Liver (tissue), 9 donors: ENCODE measurements around the gene STK32C. TPM values are rescaled to one million over a fixed set of nuclear protein-coding genes. Genes with fewer than 3 reads are reported as not detected.

ENCODE experiments used
- DNase-seq: peaks from one replicate; pipeline ENCODE4 v3.0.0-alpha.2; 2017; ENCODE audit warnings: low spot score
- H3K27ac ChIP-seq, 2 donors: one replicate each; pipeline ENCODE4 v1.7.0; 2013; ENCODE audit warnings: inconsistent platforms in 2 of 2, low read length in 2 of 2, control low read depth in 1 of 2, low read depth in 1 of 2, mild to moderate bottlenecking in 1 of 2
- H3K27me3 ChIP-seq, 4 donors: one replicate each; pipeline versions ENCODE4 v1.6.1 to v1.7.0; 2013; ENCODE audit warnings: low read length in 3 of 4, inconsistent platforms in 1 of 4, mild to moderate bottlenecking in 1 of 4, moderate library complexity in 1 of 4; ENCODE audit not compliant: control insufficient read depth in 4 of 4, insufficient read depth in 4 of 4
- H3K36me3 ChIP-seq, 4 donors: one replicate each; pipeline versions ENCODE4 v1.6.1 to v1.7.0; 2013; ENCODE audit warnings: low read length in 3 of 4, mild to moderate bottlenecking in 3 of 4, low read depth in 1 of 4, moderate library complexity in 1 of 4; ENCODE audit not compliant: control insufficient read depth in 4 of 4, insufficient read depth in 3 of 4
- H3K4me1 ChIP-seq, 4 donors: one replicate each; pipeline versions ENCODE4 v1.6.1 to v1.7.0; 2013; ENCODE audit warnings: low read length in 3 of 4, mild to moderate bottlenecking in 3 of 4, moderate library complexity in 1 of 4; ENCODE audit not compliant: control insufficient read depth in 4 of 4, insufficient read depth in 4 of 4
- H3K4me3 ChIP-seq, 3 donors: one replicate each; pipeline versions ENCODE4 v1.6.1 to v1.7.0; 2013; ENCODE audit warnings: low read length in 3 of 3, control low read depth in 1 of 3, low read depth in 1 of 3, mild to moderate bottlenecking in 1 of 3
- H3K9ac ChIP-seq, 2 donors: one replicate each; pipeline ENCODE4 v1.7.0; 2013; ENCODE audit warnings: low read length in 2 of 2, mild to moderate bottlenecking in 2 of 2, moderate library complexity in 2 of 2, control low read depth in 1 of 2, low read depth in 1 of 2
- H3K9me3 ChIP-seq, 4 donors: one replicate each; pipeline versions ENCODE4 v1.6.1 to v1.7.0; 2013; ENCODE audit warnings: low read length in 3 of 4; ENCODE audit not compliant: control insufficient read depth in 4 of 4
- EGR1 ChIP-seq, 2 donors: IDR thresholded peaks; 2 replicates each; pipeline ENCODE4 v1.6.1; 2016 to 2018; ENCODE audit warnings: antibody characterized with exemption in 2 of 2, low read depth in 2 of 2
- FOXA1 ChIP-seq: IDR thresholded peaks from 2 replicates; pipeline ENCODE4 v1.6.1; 2016; ENCODE audit warnings: antibody characterized with exemption
- FOXA2 ChIP-seq: IDR thresholded peaks from 2 replicates; pipeline ENCODE4 v1.6.1; 2016; ENCODE audit warnings: antibody characterized with exemption
- GABPA ChIP-seq, 2 donors: IDR thresholded peaks in 1 of 2; conservative IDR thresholded peaks in 1 of 2; 2 replicates each; pipeline ENCODE4 v1.6.1; 2016; ENCODE audit warnings: antibody characterized with exemption in 2 of 2, mild to moderate bottlenecking in 1 of 2, moderate library complexity in 1 of 2
- HNF4A ChIP-seq, 2 donors: conservative IDR thresholded peaks; 2 replicates each; pipeline ENCODE4 v1.6.1; 2016; ENCODE audit warnings: antibody characterized with exemption in 2 of 2, mild to moderate bottlenecking in 2 of 2
- HNF4G ChIP-seq: IDR thresholded peaks from 2 replicates; pipeline ENCODE4 v1.6.1; 2016; ENCODE audit warnings: antibody characterized with exemption
- NR2F2 ChIP-seq: IDR thresholded peaks from 2 replicates; pipeline ENCODE4 v1.6.1; 2016; ENCODE audit warnings: antibody characterized with exemption
- RXRA ChIP-seq, 2 donors: IDR thresholded peaks; 2 replicates each; pipeline ENCODE4 v1.6.1; 2017 to 2018; ENCODE audit warnings: antibody characterized with exemption in 2 of 2, mild to moderate bottlenecking in 1 of 2
- SP1 ChIP-seq: IDR thresholded peaks from 2 replicates; pipeline ENCODE4 v1.6.1; 2018; ENCODE audit warnings: antibody characterized with exemption, mild to moderate bottlenecking
- YY1 ChIP-seq: IDR thresholded peaks from 2 replicates; pipeline ENCODE4 v1.6.1; 2016; ENCODE audit warnings: antibody characterized with exemption, mild to moderate bottlenecking
- WGBS: extraction: QIAGEN DNeasy Blood & Tissue Kit; methylation state at CpG from one replicate; pipeline ENCODE4 v1.1.7; 2013; 5-methylcytosine and 5-hydroxymethylcytosine counted together
- polyA plus RNA-seq, 2 donors: library from polyadenylated mRNA; stranded (reverse) in 1 of 2; unstranded in 1 of 2; fragments of 200-250 nt in 1 of 2; fragments of >200 nt in 1 of 2; fragmentation: Nextera tagmentation in 1 of 2; extraction: Ambion mirVana in 1 of 2; gene quantifications; one replicate each; pipeline versions ENCODE4 v1.2.1 to v1.2.3, GENCODE V29; 2013 to 2015
- total RNA-seq, 2 donors: library from RNA; depleted of rRNA; stranded (reverse); fragments of >200 nt; gene quantifications; one replicate each; pipeline ENCODE4 v1.2.3, GENCODE V29; 2014
- TF ChIP-seq, protein P1 (sequence below): IDR thresholded peaks from 2 replicates; pipeline ENCODE4 v1.6.1; 2016; ENCODE audit warnings: antibody characterized with exemption
- TF ChIP-seq, protein P2 (sequence below): IDR thresholded peaks from 2 replicates; pipeline ENCODE4 v1.6.1; 2016; ENCODE audit warnings: antibody characterized with exemption, mild to moderate bottlenecking
- TF ChIP-seq, protein P3 (sequence below): IDR thresholded peaks from 2 replicates; pipeline ENCODE4 v1.6.1; 2016; ENCODE audit warnings: antibody characterized with exemption
- donor health status: healthy.
- donor health status: healthy.
- donor health status: healthy.
- donor health status: healthy.
- donor health status: healthy.

Gene STK32C
- total and polyA plus RNA-seq, 4 donors: 1.8 to 4.6 (median 2.2) TPM

DNA sequence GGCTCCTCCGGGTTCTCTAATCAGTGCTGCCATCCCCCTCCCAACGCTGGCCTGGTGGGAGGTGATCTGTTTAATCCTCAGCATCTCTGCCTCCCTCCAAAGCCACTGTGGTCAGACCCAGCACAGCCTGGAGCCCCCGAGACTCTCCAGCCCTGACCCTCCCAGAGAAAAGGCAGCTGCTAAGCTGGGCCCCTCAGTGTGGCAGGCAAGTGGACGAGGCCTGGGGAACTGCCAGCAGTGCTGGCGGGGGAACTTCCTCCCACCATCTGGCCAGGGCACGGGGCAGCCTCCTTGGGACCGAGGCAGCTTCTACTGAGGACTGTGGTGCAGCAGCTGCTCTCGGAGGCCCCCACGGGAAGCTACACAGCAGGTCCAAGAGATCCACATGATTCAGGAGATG is 69.9 kb downstream of the STK32C start:
- no peak overlapping the region for H3K4me3 ChIP-seq
- no peaks in the 10 kb centered on the region for H3K9me3 ChIP-seq
- H3K27ac ChIP-seq: no peak overlapping the region
- no peaks in the 10 kb centered on the region for H3K27me3 ChIP-seq
- DNase-seq: no peak
- no peak overlapping the region for H3K9ac ChIP-seq
- no peaks in the 10 kb centered on the region for H3K4me1 ChIP-seq
- no peaks in the 10 kb centered on the region for H3K36me3 ChIP-seq
- TF ChIP-seq, protein P1, sequence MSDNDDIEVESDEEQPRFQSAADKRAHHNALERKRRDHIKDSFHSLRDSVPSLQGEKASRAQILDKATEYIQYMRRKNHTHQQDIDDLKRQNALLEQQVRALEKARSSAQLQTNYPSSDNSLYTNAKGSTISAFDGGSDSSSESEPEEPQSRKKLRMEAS: no peak
- TF ChIP-seq HNF4A (conservative IDR thresholded peaks at IDR 0.05) (no peak), GABPA (IDR thresholded peaks at IDR 0.05 in 1 of 2, conservative IDR thresholded peaks at IDR 0.05 in 1 of 2) (no peak), RXRA (IDR thresholded peaks at IDR 0.05) (no peak)
- TF ChIP-seq, protein P2, sequence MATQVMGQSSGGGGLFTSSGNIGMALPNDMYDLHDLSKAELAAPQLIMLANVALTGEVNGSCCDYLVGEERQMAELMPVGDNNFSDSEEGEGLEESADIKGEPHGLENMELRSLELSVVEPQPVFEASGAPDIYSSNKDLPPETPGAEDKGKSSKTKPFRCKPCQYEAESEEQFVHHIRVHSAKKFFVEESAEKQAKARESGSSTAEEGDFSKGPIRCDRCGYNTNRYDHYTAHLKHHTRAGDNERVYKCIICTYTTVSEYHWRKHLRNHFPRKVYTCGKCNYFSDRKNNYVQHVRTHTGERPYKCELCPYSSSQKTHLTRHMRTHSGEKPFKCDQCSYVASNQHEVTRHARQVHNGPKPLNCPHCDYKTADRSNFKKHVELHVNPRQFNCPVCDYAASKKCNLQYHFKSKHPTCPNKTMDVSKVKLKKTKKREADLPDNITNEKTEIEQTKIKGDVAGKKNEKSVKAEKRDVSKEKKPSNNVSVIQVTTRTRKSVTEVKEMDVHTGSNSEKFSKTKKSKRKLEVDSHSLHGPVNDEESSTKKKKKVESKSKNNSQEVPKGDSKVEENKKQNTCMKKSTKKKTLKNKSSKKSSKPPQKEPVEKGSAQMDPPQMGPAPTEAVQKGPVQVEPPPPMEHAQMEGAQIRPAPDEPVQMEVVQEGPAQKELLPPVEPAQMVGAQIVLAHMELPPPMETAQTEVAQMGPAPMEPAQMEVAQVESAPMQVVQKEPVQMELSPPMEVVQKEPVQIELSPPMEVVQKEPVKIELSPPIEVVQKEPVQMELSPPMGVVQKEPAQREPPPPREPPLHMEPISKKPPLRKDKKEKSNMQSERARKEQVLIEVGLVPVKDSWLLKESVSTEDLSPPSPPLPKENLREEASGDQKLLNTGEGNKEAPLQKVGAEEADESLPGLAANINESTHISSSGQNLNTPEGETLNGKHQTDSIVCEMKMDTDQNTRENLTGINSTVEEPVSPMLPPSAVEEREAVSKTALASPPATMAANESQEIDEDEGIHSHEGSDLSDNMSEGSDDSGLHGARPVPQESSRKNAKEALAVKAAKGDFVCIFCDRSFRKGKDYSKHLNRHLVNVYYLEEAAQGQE: no peak
- 66% methylated on average over 9 of the region's 9 CpGs for WGBS

DNA sequence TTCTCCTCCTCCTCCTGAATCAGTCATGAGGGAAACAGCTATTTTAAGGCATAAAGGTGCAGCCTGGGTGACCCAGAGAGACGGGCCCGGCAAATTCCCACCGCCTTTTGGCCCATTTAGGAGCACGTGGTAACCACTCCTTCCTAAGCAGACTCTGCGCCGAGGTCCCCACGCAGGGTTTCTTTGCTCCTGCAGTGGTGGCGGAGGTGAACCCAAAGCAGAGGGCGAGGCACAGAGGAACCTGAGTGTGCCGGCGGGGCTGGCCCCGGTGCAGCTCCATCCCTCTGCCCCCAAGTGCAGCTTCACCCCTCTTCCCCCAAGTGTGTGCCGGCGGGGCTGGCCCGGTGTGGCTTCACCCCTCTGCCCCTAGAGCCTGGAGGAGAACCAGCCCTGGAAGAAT is 70.4 kb downstream of the STK32C start:
- Histone ChIP-seq H3K27ac (no peak overlapping the region), H3K36me3 (no peaks in the 10 kb centered on the region), H3K27me3 (no peaks in the 10 kb centered on the region), H3K4me1 (no peaks in the 10 kb centered on the region), H3K9ac (no peak overlapping the region), H3K4me3 (no peak overlapping the region), H3K9me3 (no peaks in the 10 kb centered on the region)
- no peak for DNase-seq
- WGBS: 87% methylated on average over 15 of the region's 15 CpGs
- no peak for TF ChIP-seq RXRA (IDR thresholded peaks at IDR 0.05)
- TF ChIP-seq, protein P2: no peak

DNA sequence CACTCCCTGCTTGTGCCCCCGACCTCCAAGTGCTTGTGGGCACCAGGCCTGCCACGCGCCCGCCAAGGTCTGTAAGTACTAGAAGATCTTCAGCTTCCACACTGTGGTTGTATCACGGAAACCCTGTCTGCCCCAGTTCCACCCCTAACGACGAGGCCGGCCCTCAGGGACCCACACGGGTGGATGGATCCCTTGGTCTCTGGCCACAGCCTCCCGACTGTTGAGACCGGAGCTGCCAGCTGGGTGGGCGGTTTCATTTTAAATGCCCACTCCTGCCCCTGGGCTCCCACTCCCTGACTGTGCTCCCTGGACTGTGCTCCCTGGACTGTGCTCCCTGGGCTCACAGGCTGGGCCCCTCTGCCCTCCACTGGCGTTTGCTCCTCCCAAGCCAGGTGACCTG is 70.9 kb downstream of the STK32C start:
- H3K9ac ChIP-seq: no peak overlapping the region
- H3K27me3 ChIP-seq: no peaks in the 10 kb centered on the region
- H3K4me3 ChIP-seq: no peak overlapping the region
- no peak for TF ChIP-seq FOXA1
- TF ChIP-seq, protein P3, sequence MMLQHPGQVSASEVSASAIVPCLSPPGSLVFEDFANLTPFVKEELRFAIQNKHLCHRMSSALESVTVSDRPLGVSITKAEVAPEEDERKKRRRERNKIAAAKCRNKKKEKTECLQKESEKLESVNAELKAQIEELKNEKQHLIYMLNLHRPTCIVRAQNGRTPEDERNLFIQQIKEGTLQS: no peak
- no peak for TF ChIP-seq EGR1 (IDR thresholded peaks at IDR 0.05; ENCODE audit: low read depth in 2 of 2)
- no peak for TF ChIP-seq GABPA (IDR thresholded peaks at IDR 0.05 in 1 of 2, conservative IDR thresholded peaks at IDR 0.05 in 1 of 2)
- no peak for TF ChIP-seq NR2F2
- no peak for TF ChIP-seq RXRA (IDR thresholded peaks at IDR 0.05)
- TF ChIP-seq FOXA2: no peak
- no peak for TF ChIP-seq YY1
- no peak for TF ChIP-seq SP1
- no peak for TF ChIP-seq HNF4G
- H3K9me3 ChIP-seq: no peaks in the 10 kb centered on the region
- no peak for DNase-seq
- H3K36me3 ChIP-seq: no peaks in the 10 kb centered on the region
- H3K27ac ChIP-seq: no peak overlapping the region
- H3K4me1 ChIP-seq: no peaks in the 10 kb centered on the region
- WGBS: 93% methylated on average over 13 of the region's 13 CpGs
